Muscle layer of colon (tissue), 2 donors: ENCODE data around the gene PSMF1.

Source experiments
- H3K27ac ChIP-seq: one replicate; pipeline ENCODE4 v1.7.0; 2013; ENCODE audit warnings: low read depth, mild to moderate bottlenecking, low read length, moderate library complexity
- H3K27me3 ChIP-seq, 2 donors: one replicate each; pipeline ENCODE4 v1.7.0; 2013; ENCODE audit warnings: low read length in 2 of 2, mild to moderate bottlenecking in 2 of 2; ENCODE audit not compliant: insufficient read depth in 2 of 2, control insufficient read depth in 1 of 2
- H3K36me3 ChIP-seq: one replicate; pipeline ENCODE4 v1.7.0; 2013; ENCODE audit warnings: mild to moderate bottlenecking, low read length; ENCODE audit not compliant: insufficient read depth
- H3K4me1 ChIP-seq: one replicate; pipeline ENCODE4 v1.7.0; 2013; ENCODE audit warnings: mild to moderate bottlenecking, low read length; ENCODE audit not compliant: insufficient read depth
- H3K4me3 ChIP-seq, 2 donors: one replicate each; pipeline ENCODE4 v1.7.0; 2013; ENCODE audit warnings: low read length in 2 of 2, low read depth in 1 of 2, mild to moderate bottlenecking in 1 of 2, moderate library complexity in 1 of 2
- H3K9ac ChIP-seq: one replicate; pipeline ENCODE4 v1.7.0; 2013; ENCODE audit warnings: low read length
- H3K9me3 ChIP-seq: one replicate; pipeline ENCODE4 v1.7.0; 2013; ENCODE audit warnings: mild to moderate bottlenecking, low read length
- donor health status: abdominal sarcoma.
- donor health status: Adenocarcinoma of cecum.

The PSMF1 gene

GRCh38 chr20:1123666-1124065 lies 5.3 kb downstream of the PSMF1 start:
- Histone ChIP-seq H3K9me3 (no peaks in the 10 kb centered on the region), H3K4me3 (no peak overlapping the region), H3K9ac (no peak overlapping the region), H3K36me3 (peaks cover 37% of the 10 kb centered on the region), H3K4me1 (peaks cover 35% of the 10 kb centered on the region), H3K27me3 (no peaks in the 10 kb centered on the region), H3K27ac (no peak overlapping the region)

- Histone ChIP-seq H3K9me3 (no peaks in the 10 kb centered on the region), H3K4me3 (no peak overlapping the region), H3K27me3 (no peaks in the 10 kb centered on the region), H3K4me1 (peaks cover 31% of the 10 kb centered on the region), H3K27ac (no peak overlapping the region), H3K9ac (no peak overlapping the region), H3K36me3 (peaks cover 42% of the 10 kb centered on the region)
Observed at GRCh38 chr20:1124421-1124820, 6.0 kb downstream of the PSMF1 start.

- Histone ChIP-seq H3K27me3 (no peaks in the 10 kb centered on the region), H3K9ac (no peak overlapping the region), H3K27ac (no peak overlapping the region), H3K9me3 (no peaks in the 10 kb centered on the region), H3K36me3 (peaks cover 51% of the 10 kb centered on the region), H3K4me3 (no peak overlapping the region), H3K4me1 (peaks cover 22% of the 10 kb centered on the region)
Observed at GRCh38 chr20:1125277-1125676, 6.9 kb downstream of the PSMF1 start.

GRCh38 chr20:1127840-1128239 lies 9.4 kb downstream of the PSMF1 start:
- Histone ChIP-seq H3K9ac (no peak overlapping the region), H3K36me3 (peaks cover 64% of the 10 kb centered on the region), H3K27ac (no peak overlapping the region), H3K27me3 (no peaks in the 10 kb centered on the region), H3K4me1 (peaks cover 6% of the 10 kb centered on the region), H3K9me3 (no peaks in the 10 kb centered on the region), H3K4me3 (no peak overlapping the region)

- Histone ChIP-seq H3K27me3 (no peaks in the 10 kb centered on the region), H3K9ac (no peak overlapping the region), H3K4me1 (no peaks in the 10 kb centered on the region), H3K27ac (no peak overlapping the region), H3K4me3 (no peak overlapping the region), H3K9me3 (no peaks in the 10 kb centered on the region), H3K36me3 (peaks cover 74% of the 10 kb centered on the region)
Observed at GRCh38 chr20:1130058-1130694, 11.8 kb downstream of the PSMF1 start.

GRCh38 chr20:1130847-1131246 lies 12.4 kb downstream of the PSMF1 start:
- Histone ChIP-seq H3K27me3 (no peaks in the 10 kb centered on the region), H3K4me3 (no peak overlapping the region), H3K36me3 (peaks cover 74% of the 10 kb centered on the region)

GRCh38 chr20:1131354-1131753 lies 13.0 kb downstream of the PSMF1 start:
- Histone ChIP-seq H3K27me3 (no peaks in the 10 kb centered on the region), H3K36me3 (peaks cover 74% of the 10 kb centered on the region), H3K9me3 (no peaks in the 10 kb centered on the region), H3K27ac (no peak overlapping the region), H3K4me1 (no peaks in the 10 kb centered on the region), H3K4me3 (no peak overlapping the region), H3K9ac (no peak overlapping the region)

More at GRCh38 chr20:1130847-1131246, 12.4 kb downstream of the PSMF1 start:
- Histone ChIP-seq H3K9ac (no peak overlapping the region), H3K4me1 (no peaks in the 10 kb centered on the region), H3K9me3 (no peaks in the 10 kb centered on the region), H3K27ac (no peak overlapping the region)

GRCh38 chr20:1134355-1134754 lies 16.0 kb downstream of the PSMF1 start:
- H3K9me3 ChIP-seq = no peaks in the 10 kb centered on the region
- no peak overlapping the region for H3K9ac ChIP-seq
- no peak overlapping the region for H3K4me3 ChIP-seq
- H3K27ac ChIP-seq = no peak overlapping the region
- peaks cover 69% of the 10 kb centered on the region for H3K36me3 ChIP-seq
- H3K4me1 ChIP-seq = no peaks in the 10 kb centered on the region
- no peaks in the 10 kb centered on the region for H3K27me3 ChIP-seq

GRCh38 chr20:1134836-1135235 lies 16.4 kb downstream of the PSMF1 start:
- Histone ChIP-seq H3K4me1 (no peaks in the 10 kb centered on the region), H3K27me3 (no peaks in the 10 kb centered on the region), H3K4me3 (no peak overlapping the region), H3K27ac (no peak overlapping the region), H3K9ac (no peak overlapping the region), H3K9me3 (no peaks in the 10 kb centered on the region), H3K36me3 (peaks cover 66% of the 10 kb centered on the region)

GRCh38 chr20:1137236-1137635 lies 18.8 kb downstream of the PSMF1 start:
- Histone ChIP-seq H3K9me3 (no peaks in the 10 kb centered on the region), H3K4me1 (no peaks in the 10 kb centered on the region), H3K36me3 (peaks cover 53% of the 10 kb centered on the region), H3K27ac (no peak overlapping the region), H3K4me3 (no peak overlapping the region), H3K9ac (no peak overlapping the region), H3K27me3 (no peaks in the 10 kb centered on the region)

GRCh38 chr20:1144401-1145172 lies 26.2 kb downstream of the PSMF1 start:
- H3K4me3 ChIP-seq = no peak overlapping the region
- no peak overlapping the region for H3K9ac ChIP-seq
- no peaks in the 10 kb centered on the region for H3K9me3 ChIP-seq
- H3K27me3 ChIP-seq = no peaks in the 10 kb centered on the region
- no peak overlapping the region for H3K27ac ChIP-seq
- H3K36me3 ChIP-seq = peaks cover 25% of the 10 kb centered on the region
- H3K4me1 ChIP-seq = no peaks in the 10 kb centered on the region

GRCh38 chr20:1146957-1147356 lies 28.6 kb downstream of the PSMF1 start:
- no peaks in the 10 kb centered on the region for H3K9me3 ChIP-seq
- no peaks in the 10 kb centered on the region for H3K4me1 ChIP-seq
- peaks cover 19% of the 10 kb centered on the region for H3K36me3 ChIP-seq

More at GRCh38 chr20:1146957-1147356, 28.6 kb downstream of the PSMF1 start:
- H3K4me3 ChIP-seq = no peak overlapping the region
- H3K9ac ChIP-seq = no peak overlapping the region
- no peak overlapping the region for H3K27ac ChIP-seq
- H3K27me3 ChIP-seq = no peaks in the 10 kb centered on the region
